ENCODE results near the gene GJB2.
A peak's percentile ranks its signal among the peaks of the same experiment; 100 is the strongest.

GJB2 gene

GRCh38 chr13:20192836-20193161 is at the start of gene GJB2:
GJB2 (minus strand) TSS chr13:20192938; CDS start chr13:20189581, 3,357 bp downstream.
- no peaks in the 10 kb centered on the region for H3K79me2 ChIP-seq (ENCODE audit: insufficient read depth, low read depth)
- H3K27me3 ChIP-seq (ENCODE audit: insufficient read depth, low read depth), result peaks cover 13% of the 10 kb centered on the region
- no peaks in the 10 kb centered on the region for H3K36me3 ChIP-seq (ENCODE audit: insufficient read depth)
- TF ChIP-seq CTCF (conservative IDR thresholded peaks at IDR 0.05; ENCODE audit: low read depth, low read length), result no peak
- peak within 1 kb of the TSS; percentile 79 for H2AFZ ChIP-seq (ENCODE audit: low read depth)
- H3K9ac ChIP-seq, result peak within 1 kb of the TSS; percentile 53; the same call in 1 of the 2 replicates
- H3K4me2 ChIP-seq, result peak within 1 kb of the TSS; percentile 86
- no peaks in the 10 kb centered on the region for H4K20me1 ChIP-seq (ENCODE audit: insufficient read depth)
- no peak within 1 kb of the TSS for H3K4me3 ChIP-seq (IDR thresholded peaks at IDR 0.05; ENCODE audit: insufficient read depth, low read depth, low read length)
- peaks cover 42% of the 10 kb centered on the region for H3K4me1 ChIP-seq (ENCODE audit: low read depth, poor library complexity, severe bottlenecking)
- 0 out of 2 replicates have a peak within 1 kb of the TSS, but pooled peaks have one; percentile 22 for H3K27ac ChIP-seq

GRCh38 chr13:20241593-20241992 is 48.9 kb upstream of the GJB2 start:
- H3K36me3 ChIP-seq (ENCODE audit: insufficient read depth), result no peaks in the 10 kb centered on the region
- H3K27me3 ChIP-seq (ENCODE audit: insufficient read depth, low read depth), result no peaks in the 10 kb centered on the region
- H3K79me2 ChIP-seq (ENCODE audit: insufficient read depth, low read depth), result no peaks in the 10 kb centered on the region
- no peak overlapping the region for H3K9ac ChIP-seq
- no peak for TF ChIP-seq CTCF (conservative IDR thresholded peaks at IDR 0.05; ENCODE audit: low read depth, low read length)
- H3K4me3 ChIP-seq (IDR thresholded peaks at IDR 0.05; ENCODE audit: insufficient read depth, low read depth, low read length), result no peak overlapping the region
- no peak overlapping the region for H3K4me2 ChIP-seq
- H3K27ac ChIP-seq, result no peak overlapping the region
- no peaks in the 10 kb centered on the region for H3K4me1 ChIP-seq (ENCODE audit: low read depth, poor library complexity, severe bottlenecking)
- no peak overlapping the region for H2AFZ ChIP-seq (ENCODE audit: low read depth)
- no peaks in the 10 kb centered on the region for H4K20me1 ChIP-seq (ENCODE audit: insufficient read depth)

DNA sequence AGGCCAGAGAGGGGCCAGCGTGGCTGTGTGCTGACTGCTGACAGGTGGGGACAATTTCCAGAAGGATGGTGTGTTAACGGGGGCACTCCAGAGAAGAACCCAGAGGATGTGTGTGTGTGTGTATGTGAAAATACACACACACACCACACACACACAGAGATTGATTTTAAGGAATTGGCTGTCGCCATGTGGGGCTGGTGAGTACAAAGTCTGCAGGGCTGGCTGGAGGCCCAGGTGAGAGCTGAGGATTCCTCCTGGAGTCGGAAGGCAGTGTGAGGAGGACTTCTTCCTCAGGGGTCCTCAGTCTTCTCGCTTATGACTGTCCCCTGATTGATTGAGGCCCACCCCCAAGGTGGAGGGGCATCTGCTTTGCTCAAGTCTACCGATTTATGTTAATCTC is 47.0 kb upstream of the GJB2 start:
- Histone ChIP-seq H4K20me1 (ENCODE audit: insufficient read depth) (no peaks in the 10 kb centered on the region), H2AFZ (ENCODE audit: low read depth) (no peak overlapping the region), H3K9ac (no peak overlapping the region), H3K4me2 (no peak overlapping the region), H3K27me3 (ENCODE audit: insufficient read depth, low read depth) (no peaks in the 10 kb centered on the region), H3K36me3 (ENCODE audit: insufficient read depth) (no peaks in the 10 kb centered on the region), H3K27ac (no peak overlapping the region), H3K79me2 (ENCODE audit: insufficient read depth, low read depth) (no peaks in the 10 kb centered on the region), H3K4me3 (IDR thresholded peaks at IDR 0.05; ENCODE audit: insufficient read depth, low read depth, low read length) (no peak overlapping the region), H3K4me1 (ENCODE audit: low read depth, poor library complexity, severe bottlenecking) (no peaks in the 10 kb centered on the region)
- TF ChIP-seq CTCF (conservative IDR thresholded peaks at IDR 0.05; ENCODE audit: low read depth, low read length), result no peak

GRCh38 chr13:20232556-20233277 is 40.0 kb upstream of the GJB2 start:
- Histone ChIP-seq H3K27me3 (ENCODE audit: insufficient read depth, low read depth) (no peaks in the 10 kb centered on the region), H3K27ac (no peak overlapping the region), H3K4me3 (IDR thresholded peaks at IDR 0.05; ENCODE audit: insufficient read depth, low read depth, low read length) (no peak overlapping the region), H3K79me2 (ENCODE audit: insufficient read depth, low read depth) (no peaks in the 10 kb centered on the region), H3K9ac (no peak overlapping the region), H3K36me3 (ENCODE audit: insufficient read depth) (no peaks in the 10 kb centered on the region), H3K4me1 (ENCODE audit: low read depth, poor library complexity, severe bottlenecking) (no peaks in the 10 kb centered on the region), H3K4me2 (no peak overlapping the region), H4K20me1 (ENCODE audit: insufficient read depth) (no peaks in the 10 kb centered on the region), H2AFZ (ENCODE audit: low read depth) (no peak overlapping the region)
- TF ChIP-seq CTCF (conservative IDR thresholded peaks at IDR 0.05; ENCODE audit: low read depth, low read length), result no peak
